Stomach (tissue), 9 donors: ENCODE measurements around the gene PLEKHH3. TPM values are rescaled to one million over a fixed set of nuclear protein-coding genes. Genes with fewer than 3 reads are reported as not detected.

ENCODE experiments used
- DNase-seq, 2 donors: peaks; one replicate each; pipeline versions ENCODE4 v3.0.0 to v3.0.0-alpha.2; 2013 to 2019
- H3K27ac ChIP-seq, 5 donors: fragments of 200-600 bp in 4 of 5; sonication (generic) in 4 of 5; one replicate each; pipeline ENCODE4 v1.5.1; 2013 to 2019; ENCODE audit warnings: mild to moderate bottlenecking in 1 of 5, moderate library complexity in 1 of 5
- H3K27me3 ChIP-seq, 3 donors: fragments of 200-600 bp; sonication (generic); one replicate each; pipeline ENCODE4 v1.5.1; 2017 to 2019; ENCODE audit warnings: mixed run types in 1 of 3
- H3K36me3 ChIP-seq, 4 donors: fragments of 200-600 bp; sonication (generic); 1 replicate in 3 of 4; 2 replicates in 1 of 4; pipeline ENCODE4 v1.5.1; 2016 to 2019
- H3K4me1 ChIP-seq, 4 donors: fragments of 200-600 bp; sonication (generic); one replicate each; pipeline ENCODE4 v1.5.1; 2016 to 2019
- H3K4me3 ChIP-seq, 4 donors: fragments of 200-600 bp; sonication (generic) in 3 of 4; one replicate each; pipeline ENCODE4 v1.5.1; 2016 to 2019; ENCODE audit warnings: mild to moderate bottlenecking in 1 of 4
- H3K9me3 ChIP-seq, 4 donors: fragments of 200-600 bp; sonication (generic); one replicate each; pipeline ENCODE4 v1.5.1; 2016 to 2019
- EP300 ChIP-seq: sonication (generic); formaldehyde crosslinking; IDR thresholded peaks from one replicate; pipeline ENCODE4 v1.6.1; 2017; ENCODE audit warnings: antibody characterized with exemption
- POLR2A ChIP-seq, 4 donors: fragments of 450-650 bp; IDR thresholded peaks; one replicate each; pipeline ENCODE4 v1.6.1; 2016; ENCODE audit warnings: antibody characterized with exemption in 4 of 4, control low read depth in 2 of 4, mild to moderate bottlenecking in 1 of 4, moderate library complexity in 1 of 4
- POLR2AphosphoS5 ChIP-seq, 3 donors: sonication (generic); formaldehyde crosslinking; IDR thresholded peaks; one replicate each; pipeline ENCODE4 v1.6.1; 2016; ENCODE audit warnings: antibody characterized with exemption in 3 of 3
- WGBS, 5 donors: extraction: QIAGEN DNeasy Blood & Tissue Kit in 3 of 5; methylation state at CpG; one replicate each; pipeline versions ENCODE4 v1.1.5 to v1.1.7; 2013 to 2018; 5-methylcytosine and 5-hydroxymethylcytosine counted together
- intact Hi-C: fragments of 100-400 bp; cut with DNase I; formaldehyde crosslinking; loops from one replicate; pipeline ENCODE4 v1.15.1; 2023; ENCODE audit warnings: low total_unique reads
- polyA plus RNA-seq, 3 donors: library from polyadenylated mRNA; stranded (reverse); fragments of 200-250 nt; gene quantifications; one replicate each; pipeline ENCODE4 v1.2.3, GENCODE V29; 2013
- total RNA-seq, 5 donors: library from RNA; depleted of rRNA; stranded (reverse); fragments of >200 nt; gene quantifications; one replicate each; pipeline versions ENCODE4 v1.1.0 to v1.2.3, GENCODE V29; 2014 to 2016
- TF ChIP-seq, protein P1 (sequence below), 7 experiments: fragments of 450-650 bp in 4 of 7; fragments of 200-600 bp in 3 of 7; sonication (generic) in 3 of 7; IDR thresholded peaks; one replicate each; pipeline ENCODE4 v1.5.1; 2016 to 2019; ENCODE audit warnings: antibody characterized with exemption in 7 of 7, control low read depth in 2 of 7, mild to moderate bottlenecking in 1 of 7
- donor health status: healthy with polysubstance abuse.
- donor health status: Bipolar disorder and iron deficiency.
- donor health status: healthy.

Gene PLEKHH3
- total and polyA plus RNA-seq, 8 donors = 16.5 to 96.0 (median 40.4) TPM

- Histone ChIP-seq H3K36me3 (no peaks in the 10 kb centered on the region), H3K4me3 (no peak overlapping the region), H3K27me3 (peaks cover 0 to 4% (median 0%) of the 10 kb centered on the region in 3 donors), H3K4me1 (peaks cover 0 to 19% (median 11%) of the 10 kb centered on the region in 4 donors), H3K27ac (no peak overlapping the region), H3K9me3 (no peaks in the 10 kb centered on the region)
- TF ChIP-seq POLR2AphosphoS5 (IDR thresholded peaks at IDR 0.05) (no peak), POLR2A (IDR thresholded peaks at IDR 0.05) (no peak), EP300 (no peak)
- TF ChIP-seq, protein P1, sequence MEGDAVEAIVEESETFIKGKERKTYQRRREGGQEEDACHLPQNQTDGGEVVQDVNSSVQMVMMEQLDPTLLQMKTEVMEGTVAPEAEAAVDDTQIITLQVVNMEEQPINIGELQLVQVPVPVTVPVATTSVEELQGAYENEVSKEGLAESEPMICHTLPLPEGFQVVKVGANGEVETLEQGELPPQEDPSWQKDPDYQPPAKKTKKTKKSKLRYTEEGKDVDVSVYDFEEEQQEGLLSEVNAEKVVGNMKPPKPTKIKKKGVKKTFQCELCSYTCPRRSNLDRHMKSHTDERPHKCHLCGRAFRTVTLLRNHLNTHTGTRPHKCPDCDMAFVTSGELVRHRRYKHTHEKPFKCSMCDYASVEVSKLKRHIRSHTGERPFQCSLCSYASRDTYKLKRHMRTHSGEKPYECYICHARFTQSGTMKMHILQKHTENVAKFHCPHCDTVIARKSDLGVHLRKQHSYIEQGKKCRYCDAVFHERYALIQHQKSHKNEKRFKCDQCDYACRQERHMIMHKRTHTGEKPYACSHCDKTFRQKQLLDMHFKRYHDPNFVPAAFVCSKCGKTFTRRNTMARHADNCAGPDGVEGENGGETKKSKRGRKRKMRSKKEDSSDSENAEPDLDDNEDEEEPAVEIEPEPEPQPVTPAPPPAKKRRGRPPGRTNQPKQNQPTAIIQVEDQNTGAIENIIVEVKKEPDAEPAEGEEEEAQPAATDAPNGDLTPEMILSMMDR (IDR thresholded peaks at IDR 0.05) = no peak
- intact Hi-C loops = no loop called here
- DNase-seq = no peak
- 69 to 79% (median 74%) methylated on average over 4 of the region's 4 CpGs for WGBS, 5 donors
Observed at GRCh38 chr17:42651392-42651791, 25.4 kb downstream of the PLEKHH3 start.

DNA sequence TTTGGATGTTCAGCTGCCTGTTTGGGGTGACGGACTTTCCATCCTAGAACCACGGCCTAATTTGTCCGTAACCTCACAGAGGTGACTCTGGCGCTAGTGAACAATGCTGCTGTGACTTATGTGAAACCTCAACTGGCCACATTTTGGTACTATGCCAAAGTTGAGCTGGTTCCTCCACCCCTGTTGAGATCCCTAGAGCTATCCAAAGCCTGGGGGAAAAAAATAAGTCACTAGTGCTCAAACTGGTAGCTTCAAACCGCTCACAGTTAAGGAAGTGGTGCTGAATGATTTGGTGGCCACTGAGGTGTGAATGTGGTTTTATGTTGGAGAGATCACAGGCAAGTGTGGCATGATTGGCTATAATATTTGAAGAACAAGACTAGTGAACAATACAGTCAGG, 29.0 kb downstream of the PLEKHH3 start:
- intact Hi-C loops = no loop called here
- 70 to 82% (median 73%) methylated on average over 5 of the region's 5 CpGs for WGBS, 5 donors
- no peaks in the 10 kb centered on the region for H3K4me1 ChIP-seq

GRCh38 chr17:42642336-42642735, 34.5 kb downstream of the PLEKHH3 start:
- Histone ChIP-seq H3K27me3 (no peaks in the 10 kb centered on the region), H3K4me1 (no peaks in the 10 kb centered on the region), H3K9me3 (no peaks in the 10 kb centered on the region), H3K36me3 (no peaks in the 10 kb centered on the region), H3K4me3 (no peak overlapping the region), H3K27ac (no peak overlapping the region)
- TF ChIP-seq, protein P1 (IDR thresholded peaks at IDR 0.05) = no peak
- TF ChIP-seq EP300 = no peak
- no peak for TF ChIP-seq POLR2AphosphoS5 (IDR thresholded peaks at IDR 0.05)
- TF ChIP-seq POLR2A (IDR thresholded peaks at IDR 0.05) = no peak
- intact Hi-C loops = no loop called here
- no peak for DNase-seq
- 26 to 51% (median 39%) methylated on average over 2 of the region's 2 CpGs for WGBS, 5 donors

More for the DNA sequence above, 29.0 kb downstream of the PLEKHH3 start:
- Histone ChIP-seq H3K9me3 (no peaks in the 10 kb centered on the region), H3K27me3 (no peaks in the 10 kb centered on the region), H3K36me3 (no peaks in the 10 kb centered on the region), H3K4me3 (no peak overlapping the region), H3K27ac (no peak overlapping the region)
- TF ChIP-seq POLR2A (IDR thresholded peaks at IDR 0.05) (no peak), POLR2AphosphoS5 (IDR thresholded peaks at IDR 0.05) (no peak), EP300 (no peak)
- TF ChIP-seq, protein P1 (IDR thresholded peaks at IDR 0.05) = no peak
- DNase-seq = no peak

DNA sequence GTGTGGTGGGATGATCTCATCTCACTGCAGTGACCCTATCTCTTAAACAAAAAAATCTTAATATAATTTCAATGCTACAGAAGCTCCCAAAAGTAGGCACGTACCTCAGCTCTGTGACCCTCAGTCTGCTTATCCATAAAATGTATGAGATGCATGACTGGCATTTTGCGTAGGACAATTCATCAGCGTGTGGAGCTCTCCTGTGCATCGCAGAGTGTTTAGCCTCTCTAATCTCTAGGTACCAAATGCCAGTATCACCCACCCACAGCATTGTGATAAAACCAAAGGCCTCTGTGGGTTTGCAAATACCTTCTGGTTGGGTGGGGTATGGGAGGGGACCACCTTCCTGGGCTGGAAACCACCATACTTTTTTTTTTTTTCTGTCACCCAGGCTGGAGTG, 36.7 kb downstream of the PLEKHH3 start:
- H3K27ac ChIP-seq = no peak overlapping the region
- intact Hi-C loops = no loop called here
- no peak overlapping the region for H3K4me3 ChIP-seq
- no peaks in the 10 kb centered on the region for H3K9me3 ChIP-seq
- TF ChIP-seq POLR2AphosphoS5 (IDR thresholded peaks at IDR 0.05) (no peak), EP300 (no peak), POLR2A (IDR thresholded peaks at IDR 0.05) (no peak)
- TF ChIP-seq, protein P1 (IDR thresholded peaks at IDR 0.05) = no peak
- no peaks in the 10 kb centered on the region for H3K36me3 ChIP-seq
- 79 to 89% (median 81%) methylated on average over 4 of the region's 4 CpGs for WGBS, 5 donors
- no peaks in the 10 kb centered on the region for H3K27me3 ChIP-seq
- H3K4me1 ChIP-seq = no peaks in the 10 kb centered on the region
- no peak for DNase-seq
